HepG2 (cell line): ENCODE measurements around the gene CD207. TPM values are rescaled to one million over a fixed set of nuclear protein-coding genes. Genes with fewer than 3 reads are reported as not detected.

Experiments
- BORCS8-MEF2B ChIP-seq: sonication (generic); formaldehyde crosslinking; IDR thresholded peaks from 2 replicates; pipeline ENCODE4 v1.8.0; 2022; ENCODE audit warnings: mild to moderate bottlenecking, missing genetic modification reagents
- DR1 ChIP-seq: sonication (generic); formaldehyde crosslinking; IDR thresholded peaks from 2 replicates; pipeline ENCODE4 v1.8.0; 2021; ENCODE audit warnings: mild to moderate bottlenecking, missing genetic modification reagents, inconsistent platforms
- FOXA1 ChIP-seq, 2 experiments: fragments of 450-650 bp in 1 of 2; sonication (generic) in 1 of 2; formaldehyde crosslinking in 1 of 2; IDR thresholded peaks; 2 replicates each; pipeline versions ENCODE4 v1.4.0 to v1.6.1; 2016 to 2020; ENCODE audit warnings: missing genetic modification reagents in 1 of 2
- HDAC1 ChIP-seq: sonication (generic); formaldehyde crosslinking; IDR thresholded peaks from 2 replicates; pipeline ENCODE4 v1.5.1; 2020; ENCODE audit warnings: mild to moderate bottlenecking, missing genetic modification reagents
- KLF12 ChIP-seq: sonication (generic); formaldehyde crosslinking; IDR thresholded peaks from 2 replicates; pipeline ENCODE4 v1.4.0; 2020; ENCODE audit warnings: missing genetic modification reagents, borderline replicate concordance
- MAFG ChIP-seq: sonication (generic); formaldehyde crosslinking; IDR thresholded peaks from 2 replicates; pipeline ENCODE4 v1.5.1; 2020; ENCODE audit warnings: mild to moderate bottlenecking, missing genetic modification reagents
- MZF1 ChIP-seq: sonication (generic); formaldehyde crosslinking; IDR thresholded peaks from 2 replicates; pipeline ENCODE4 v1.8.1; 2023; ENCODE audit warnings: mild to moderate bottlenecking, missing genetic modification reagents, borderline replicate concordance
- NR2F1 ChIP-seq, 2 experiments: fragments of 450-650 bp in 1 of 2; formaldehyde crosslinking in 1 of 2; IDR thresholded peaks; 2 replicates each; pipeline versions ENCODE4 v1.5.0 to v1.6.1; 2016 to 2020; ENCODE audit warnings: mild to moderate bottlenecking in 1 of 2, missing compliant biosample characterization in 1 of 2, missing genetic modification reagents in 1 of 2, moderate library complexity in 1 of 2
- PRDM10 ChIP-seq: sonication (generic); formaldehyde crosslinking; IDR thresholded peaks from 2 replicates; pipeline ENCODE4 v1.4.0; 2020; ENCODE audit warnings: low read depth, missing genetic modification reagents
- RFX5 ChIP-seq: IDR thresholded peaks from 2 replicates; pipeline ENCODE4 v1.6.1; 2011; ENCODE audit warnings: low read depth, low read length, improper control_type of control experiment
- SIN3B ChIP-seq: fragments of 150-350 bp; IDR thresholded peaks from 2 replicates; pipeline ENCODE4 v1.6.1; 2014; ENCODE audit warnings: low read length
- SRSF9 ChIP-seq: fragments of 200-400 bp; formaldehyde crosslinking; IDR thresholded peaks from 2 replicates; pipeline ENCODE4 v1.6.1; 2018; ENCODE audit warnings: borderline replicate concordance, mild to moderate bottlenecking, low read depth, low read length; ENCODE audit not compliant: insufficient read depth, poor library complexity, severe bottlenecking
- SYNCRIP ChIP-seq: fragments of 200-400 bp; formaldehyde crosslinking; IDR thresholded peaks from 2 replicates; pipeline ENCODE4 v1.6.1; 2018; ENCODE audit warnings: mild to moderate bottlenecking, low read depth, low read length; ENCODE audit not compliant: insufficient read depth
- TFDP1 ChIP-seq: IDR thresholded peaks from 2 replicates; pipeline ENCODE4 v1.6.1; 2016; ENCODE audit warnings: missing compliant biosample characterization, missing genetic modification reagents, borderline replicate concordance
- ZBTB7A ChIP-seq: sonication (generic); formaldehyde crosslinking; IDR thresholded peaks from 2 replicates; pipeline ENCODE4 v1.8.0; 2022; ENCODE audit warnings: mild to moderate bottlenecking, missing genetic modification reagents
- ZNF224 ChIP-seq: sonication (generic); formaldehyde crosslinking; IDR thresholded peaks from 2 replicates; pipeline ENCODE4 v1.5.0; 2020; ENCODE audit warnings: mild to moderate bottlenecking, missing genetic modification reagents
- ZNF296 ChIP-seq: sonication (generic); formaldehyde crosslinking; conservative IDR thresholded peaks from 2 replicates; pipeline ENCODE4 v1.5.0; 2020; ENCODE audit warnings: mild to moderate bottlenecking, missing genetic modification reagents
- ZNF572 ChIP-seq: sonication (generic); formaldehyde crosslinking; IDR thresholded peaks from 2 replicates; pipeline ENCODE4 v1.5.1; 2020; ENCODE audit warnings: mild to moderate bottlenecking, missing genetic modification reagents
- ZNF615 ChIP-seq: sonication (generic); formaldehyde crosslinking; IDR thresholded peaks from 2 replicates; pipeline ENCODE4 v1.5.0; 2020; ENCODE audit warnings: mild to moderate bottlenecking, missing genetic modification reagents, borderline replicate concordance
- ZNF780A ChIP-seq: sonication (generic); formaldehyde crosslinking; IDR thresholded peaks from 2 replicates; pipeline ENCODE4 v1.8.0; 2022; ENCODE audit warnings: mild to moderate bottlenecking, missing genetic modification reagents, moderate library complexity
- ZSCAN30 ChIP-seq: sonication (generic); formaldehyde crosslinking; IDR thresholded peaks from 2 replicates; pipeline ENCODE4 v1.5.0; 2020; ENCODE audit warnings: mild to moderate bottlenecking, missing genetic modification reagents
- polyA plus RNA-seq, 8 experiments: library from polyadenylated mRNA; depleted of rRNA in 3 of 8; stranded (reverse) in 7 of 8; unstranded in 1 of 8; fragments of >200 nt; fragmentation: Illumina TruSeq in 4 of 8; extraction: Trizol in 4 of 8; gene quantifications; 2 replicates each; pipeline versions ENCODE4 v1.2.1 to v1.2.3, GENCODE V29; 2011 to 2016; ENCODE audit warnings: low read depth in 4 of 8, missing spikeins in 1 of 8, mixed read lengths in 1 of 8; ENCODE audit not compliant: insufficient read depth in 1 of 8
- total RNA-seq, 5 experiments: library from RNA; depleted of rRNA; stranded (reverse); fragments of >200 nt; fragmentation: Illumina TruSeq; extraction: Trizol; gene quantifications; 2 replicates each; pipeline ENCODE4 v1.2.3, GENCODE V29; 2016; ENCODE audit warnings: low read depth in 1 of 5
- TF ChIP-seq, protein P1 (sequence below): sonication (generic); formaldehyde crosslinking; IDR thresholded peaks from 2 replicates; pipeline ENCODE4 v1.4.0; 2020; ENCODE audit warnings: missing genetic modification reagents
- TF ChIP-seq, protein P2 (sequence below): IDR thresholded peaks from 2 replicates; pipeline ENCODE4 v1.6.1; 2016; ENCODE audit warnings: mild to moderate bottlenecking, missing biosample characterization, missing genetic modification reagents

The CD207 gene
- total and polyA plus RNA-seq, 2 of the 13 experiments (the other 11 are each of a cell fraction or from before 2014, with no cell fraction given) = 0.09 to 0.15 TPM

DNA sequence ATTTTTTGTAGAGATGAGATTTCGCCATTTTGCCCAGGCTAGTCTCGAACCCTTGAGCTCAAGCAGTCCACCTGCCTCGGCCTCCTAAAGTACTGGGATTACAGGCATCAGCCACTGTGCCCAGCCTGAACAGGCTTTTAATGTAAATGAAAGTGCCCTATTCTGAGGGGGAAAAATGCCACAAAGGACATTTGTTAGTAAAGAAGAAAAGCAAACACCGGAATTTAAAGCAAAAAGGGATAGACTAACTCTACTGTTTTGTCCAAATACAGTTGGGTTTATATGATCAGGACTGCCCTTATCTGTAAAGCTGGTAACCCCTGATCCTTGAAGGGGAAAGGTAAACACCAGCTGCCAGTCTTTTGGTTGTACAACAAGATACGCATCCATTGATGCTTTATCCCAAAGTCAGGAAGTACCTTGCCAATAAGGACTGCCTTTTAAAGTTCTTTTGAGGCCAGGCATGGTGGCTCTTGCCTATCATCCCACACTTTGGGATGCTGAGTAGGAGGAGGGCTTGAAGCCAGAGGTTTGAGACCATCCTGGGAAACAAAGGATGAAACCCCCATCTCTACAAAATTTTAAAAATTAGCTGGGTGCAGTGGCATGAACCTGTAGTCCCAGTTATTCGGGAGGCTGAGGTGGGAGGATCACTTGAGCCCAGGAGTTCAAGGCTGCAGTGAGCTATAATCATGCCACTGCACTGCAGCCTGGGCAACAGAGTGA lies 28.4 kb downstream of the CD207 start (continued):
- TF ChIP-seq PRDM10 (CRISPR knock-in tag) (peak; percentile 83), FOXA1 (IDR thresholded peaks at IDR 0.05) (peak; percentile 87), FOXA1 (CRISPR knock-in tag; IDR thresholded peaks at IDR 0.05) (peak; percentile 99), MAFG (CRISPR knock-in tag) (no peak), SYNCRIP (no peak), ZBTB7A (CRISPR knock-in tag) (no peak), DR1 (CRISPR knock-in tag) (no peak), NR2F1 (CRISPR knock-in tag; IDR thresholded peaks at IDR 0.05) (peak; percentile 94 to 97), ZNF224 (CRISPR knock-in tag) (no peak), SRSF9 (no peak), SIN3B (no peak), TFDP1 (CRISPR knock-in tag) (0 out of 2 replicates have a peak, but pooled peaks have one; percentile 61), HDAC1 (CRISPR knock-in tag) (peak; percentile 88), RFX5 (no peak), ZNF572 (no peak), ZNF296 (CRISPR knock-in tag) (no peak), KLF12 (CRISPR knock-in tag) (no peak), ZNF615 (CRISPR knock-in tag) (no peak; the same call in 1 of the 2 replicates), ZSCAN30 (CRISPR knock-in tag) (no peak), BORCS8-MEF2B (CRISPR knock-in tag) (no peak), ZNF780A (CRISPR knock-in tag) (no peak), MZF1 (CRISPR knock-in tag) (no peak)
- TF ChIP-seq, protein P1, sequence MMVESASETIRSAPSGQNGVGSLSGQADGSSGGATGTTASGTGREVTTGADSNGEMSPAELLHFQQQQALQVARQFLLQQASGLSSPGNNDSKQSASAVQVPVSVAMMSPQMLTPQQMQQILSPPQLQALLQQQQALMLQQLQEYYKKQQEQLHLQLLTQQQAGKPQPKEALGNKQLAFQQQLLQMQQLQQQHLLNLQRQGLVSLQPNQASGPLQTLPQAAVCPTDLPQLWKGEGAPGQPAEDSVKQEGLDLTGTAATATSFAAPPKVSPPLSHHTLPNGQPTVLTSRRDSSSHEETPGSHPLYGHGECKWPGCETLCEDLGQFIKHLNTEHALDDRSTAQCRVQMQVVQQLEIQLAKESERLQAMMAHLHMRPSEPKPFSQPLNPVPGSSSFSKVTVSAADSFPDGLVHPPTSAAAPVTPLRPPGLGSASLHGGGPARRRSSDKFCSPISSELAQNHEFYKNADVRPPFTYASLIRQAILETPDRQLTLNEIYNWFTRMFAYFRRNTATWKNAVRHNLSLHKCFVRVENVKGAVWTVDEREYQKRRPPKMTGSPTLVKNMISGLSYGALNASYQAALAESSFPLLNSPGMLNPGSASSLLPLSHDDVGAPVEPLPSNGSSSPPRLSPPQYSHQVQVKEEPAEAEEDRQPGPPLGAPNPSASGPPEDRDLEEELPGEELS (CRISPR knock-in tag) = peak; percentile 98
- TF ChIP-seq, protein P2, sequence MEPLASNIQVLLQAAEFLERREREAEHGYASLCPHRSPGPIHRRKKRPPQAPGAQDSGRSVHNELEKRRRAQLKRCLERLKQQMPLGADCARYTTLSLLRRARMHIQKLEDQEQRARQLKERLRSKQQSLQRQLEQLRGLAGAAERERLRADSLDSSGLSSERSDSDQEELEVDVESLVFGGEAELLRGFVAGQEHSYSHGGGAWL (CRISPR knock-in tag) = no peak
